Glomerular visceral epithelial cell (primary cell): ENCODE results near the gene TTC12.
A peak's percentile ranks its signal among the peaks of the same experiment; 100 is the strongest.

Experiments
- DNase-seq: peaks from one replicate; pipeline ENCODE4 v3.0.0-alpha.2; 2016; ENCODE audit errors: extremely low spot score

The TTC12 gene

GRCh38 chr11:113331441-113331840 lies 17.1 kb downstream of the TTC12 start:
- no peak for DNase-seq

- no peak for DNase-seq
Observed at GRCh38 chr11:113332023-113332422, 17.6 kb downstream of the TTC12 start.

- DNase-seq = no peak
Observed at GRCh38 chr11:113332638-113333329, 18.4 kb downstream of the TTC12 start.

GRCh38 chr11:113334183-113334582 lies 19.8 kb downstream of the TTC12 start:
- no peak for DNase-seq

GRCh38 chr11:113338730-113339129 lies 24.3 kb downstream of the TTC12 start:
- DNase-seq = no peak

GRCh38 chr11:113339929-113340589 lies 25.7 kb downstream of the TTC12 start:
- DNase-seq = no peak

- peak; percentile 30 for DNase-seq
Observed at GRCh38 chr11:113341388-113342165, 27.2 kb downstream of the TTC12 start.

- no peak for DNase-seq
Observed at GRCh38 chr11:113345978-113346377, 31.6 kb downstream of the TTC12 start.

- no peak for DNase-seq
Observed at GRCh38 chr11:113349528-113349927, 35.1 kb downstream of the TTC12 start.

- DNase-seq = no peak
Observed at GRCh38 chr11:113350336-113351067, 36.1 kb downstream of the TTC12 start.

- no peak for DNase-seq
Observed at GRCh38 chr11:113351068-113351450, 36.7 kb downstream of the TTC12 start.

GRCh38 chr11:113351480-113351879 lies 37.1 kb downstream of the TTC12 start:
- no peak for DNase-seq

GRCh38 chr11:113356203-113356602 lies 41.8 kb downstream of the TTC12 start:
- DNase-seq = no peak

GRCh38 chr11:113363406-113363805 lies 49.0 kb downstream of the TTC12 start:
- DNase-seq = no peak

GRCh38 chr11:113363996-113364641 lies 49.7 kb downstream of the TTC12 start:
- no peak for DNase-seq

GRCh38 chr11:113365895-113366294 lies 51.5 kb downstream of the TTC12 start:
- DNase-seq = no peak

GRCh38 chr11:113369411-113369810 lies 55.0 kb downstream of the TTC12 start:
- DNase-seq = no peak

GRCh38 chr11:113370634-113371033 lies 56.3 kb downstream of the TTC12 start:
- DNase-seq = no peak

GRCh38 chr11:113372309-113372708 lies 57.9 kb downstream of the TTC12 start:
- no peak for DNase-seq

GRCh38 chr11:113373306-113373705 lies 58.9 kb downstream of the TTC12 start:
- no peak for DNase-seq

GRCh38 chr11:113373981-113374560 lies 59.7 kb downstream of the TTC12 start:
- DNase-seq = no peak
